Chondrocyte (in vitro differentiated cells): ENCODE results near the gene FAM110A. TPM values are rescaled to one million over a fixed set of nuclear protein-coding genes. Genes with fewer than 3 reads are reported as not detected.
"Not testable (repeated sequence)": the region's sequence is repeated elsewhere in the genome, so short reads cannot be mapped to it uniquely, and the experiment has no call there.

Source experiments
- DNase-seq: peaks from one replicate; pipeline ENCODE4 v3.0.0; 2021; ENCODE audit warnings: mixed read lengths, low spot score
- H3K27ac Mint-ChIP-seq: one replicate; pipeline ENCODE4 v1.8.0; 2021; ENCODE audit warnings: mild to moderate bottlenecking, moderate library complexity, mixed read lengths; ENCODE audit not compliant: unreplicated experiment
- H3K27me3 Mint-ChIP-seq: 2 replicates; pipeline ENCODE4 v1.8.0; 2021; ENCODE audit warnings: low read depth, mixed read lengths
- H3K36me3 Mint-ChIP-seq: 2 replicates; pipeline ENCODE4 v1.8.0; 2021; ENCODE audit warnings: low read depth, mixed read lengths
- H3K4me1 Mint-ChIP-seq: 2 replicates; pipeline ENCODE4 v1.8.0; 2021; ENCODE audit warnings: low read depth, mild to moderate bottlenecking, mixed read lengths
- H3K4me3 Mint-ChIP-seq: one replicate; pipeline ENCODE4 v1.8.0; 2021; ENCODE audit warnings: mild to moderate bottlenecking, moderate library complexity, mixed read lengths; ENCODE audit not compliant: unreplicated experiment
- H3K9me3 Mint-ChIP-seq: 2 replicates; pipeline ENCODE4 v1.8.0; 2021; ENCODE audit warnings: low read depth, mixed read lengths
- long read RNA-seq: library from polyadenylated mRNA; stranded (forward); transcript quantifications from one replicate; pipeline ENCODE4 v2.0.0, GENCODE V29; 2021
- total RNA-seq: library from RNA; stranded (reverse); gene quantifications from 3 replicates; pipeline ENCODE4 v1.2.1, GENCODE V29; 2021
- TF ChIP-seq, protein P1 (sequence below): fragments of 200-600 bp; sonication (generic); IDR thresholded peaks from 2 replicates; pipeline ENCODE4 v1.5.0; 2021; ENCODE audit warnings: antibody characterized with exemption, mild to moderate bottlenecking, moderate library complexity

Gene FAM110A
- total RNA-seq: 2.0 to 2.6 TPM (median 2.4 TPM) in 3 replicates
- long read RNA-seq, partial matches to known transcripts: 0 of 2 reads
- long read RNA-seq, other reads (novel, unspliced or antisense): 1 of 2 reads

DNA sequence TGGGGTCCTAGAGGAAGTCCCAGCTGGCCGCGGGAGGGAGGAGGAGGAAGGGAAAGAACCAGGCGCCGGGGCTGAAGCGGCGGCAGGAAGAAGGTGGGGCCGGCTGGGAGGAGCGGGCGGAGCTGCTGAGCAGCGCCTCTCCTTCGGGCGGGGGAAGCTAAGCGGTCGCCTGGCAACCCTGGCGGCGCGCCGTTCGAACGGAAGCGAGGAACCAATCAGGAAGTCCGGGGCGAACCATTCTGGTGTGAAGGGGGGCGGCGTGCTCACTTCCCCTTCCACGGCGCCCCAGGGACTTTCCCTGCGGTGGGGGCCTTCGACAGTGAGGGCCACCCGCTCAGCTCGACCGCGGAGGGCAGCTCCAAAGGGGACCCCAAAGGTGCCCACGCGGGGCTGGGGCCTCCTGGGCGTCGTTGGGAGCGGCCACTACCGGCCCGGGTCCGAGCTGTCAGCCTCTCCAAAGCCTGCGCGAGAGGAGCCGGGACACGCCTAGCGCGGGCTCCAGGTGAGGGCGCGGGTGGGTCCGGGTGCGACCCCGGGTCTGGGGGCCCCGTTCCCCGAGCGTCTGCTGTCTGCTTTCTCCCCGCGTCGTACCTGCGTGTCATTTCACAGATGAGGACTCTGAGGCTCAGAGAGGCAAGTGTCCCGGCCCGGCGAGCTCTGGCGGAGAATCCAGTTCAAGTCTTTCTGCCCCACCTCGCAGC, at the start of gene FAM110A:
Gene FAM110A (plus strand): TSS at position 266 of the 701 bp plus-strand sequence. CDS start 11,090 bp downstream, outside the sequence.
- Mint-ChIP-seq H3K9me3 (peaks cover 4% of the 10 kb centered on the region), H3K27me3 (no peaks in the 10 kb centered on the region), H3K36me3 (no peaks in the 10 kb centered on the region), H3K27ac (peak within 1 kb of the TSS; percentile 78), H3K4me3 (peak within 1 kb of the TSS; percentile 78), H3K4me1 (peaks cover 24% of the 10 kb centered on the region)
- peak; percentile 98 for DNase-seq
- TF ChIP-seq, protein P1, sequence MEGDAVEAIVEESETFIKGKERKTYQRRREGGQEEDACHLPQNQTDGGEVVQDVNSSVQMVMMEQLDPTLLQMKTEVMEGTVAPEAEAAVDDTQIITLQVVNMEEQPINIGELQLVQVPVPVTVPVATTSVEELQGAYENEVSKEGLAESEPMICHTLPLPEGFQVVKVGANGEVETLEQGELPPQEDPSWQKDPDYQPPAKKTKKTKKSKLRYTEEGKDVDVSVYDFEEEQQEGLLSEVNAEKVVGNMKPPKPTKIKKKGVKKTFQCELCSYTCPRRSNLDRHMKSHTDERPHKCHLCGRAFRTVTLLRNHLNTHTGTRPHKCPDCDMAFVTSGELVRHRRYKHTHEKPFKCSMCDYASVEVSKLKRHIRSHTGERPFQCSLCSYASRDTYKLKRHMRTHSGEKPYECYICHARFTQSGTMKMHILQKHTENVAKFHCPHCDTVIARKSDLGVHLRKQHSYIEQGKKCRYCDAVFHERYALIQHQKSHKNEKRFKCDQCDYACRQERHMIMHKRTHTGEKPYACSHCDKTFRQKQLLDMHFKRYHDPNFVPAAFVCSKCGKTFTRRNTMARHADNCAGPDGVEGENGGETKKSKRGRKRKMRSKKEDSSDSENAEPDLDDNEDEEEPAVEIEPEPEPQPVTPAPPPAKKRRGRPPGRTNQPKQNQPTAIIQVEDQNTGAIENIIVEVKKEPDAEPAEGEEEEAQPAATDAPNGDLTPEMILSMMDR: no peak

GRCh38 chr20:787825-788224, 45.7 kb upstream of the FAM110A start:
- Mint-ChIP-seq H3K36me3 (peaks cover 2% of the 10 kb centered on the region), H3K27ac (no peak overlapping the region), H3K4me1 (no peaks in the 10 kb centered on the region), H3K4me3 (no peak overlapping the region), H3K27me3 (peaks cover 26% of the 10 kb centered on the region), H3K9me3 (peaks cover 17% of the 10 kb centered on the region)
- TF ChIP-seq, protein P1: no peak
- no peak for DNase-seq

- no peak for DNase-seq
These were observed 42.5 kb upstream of the FAM110A start for GRCh38 chr20:791056-791455.

DNA sequence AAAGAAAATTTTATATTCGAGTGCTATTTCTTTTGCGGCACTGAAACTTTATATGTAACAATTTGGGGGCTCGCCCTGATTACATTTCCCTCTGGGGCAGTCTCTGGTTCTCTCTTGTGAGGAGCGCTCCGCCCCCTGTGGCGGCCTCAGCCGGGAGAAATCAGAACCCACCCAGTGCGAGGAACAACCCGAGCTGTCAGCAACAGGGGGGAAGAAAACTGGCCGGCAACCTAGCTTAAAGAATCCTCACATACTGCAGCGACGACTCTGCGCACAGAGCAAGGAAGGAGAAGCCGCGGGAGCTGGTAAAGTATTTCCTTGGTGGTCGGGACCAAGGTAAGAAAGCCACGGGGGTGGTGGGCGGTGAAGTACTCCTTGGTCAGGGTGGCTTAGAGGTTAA, 41.3 kb upstream of the FAM110A start:
- Mint-ChIP-seq H3K4me1 (no peaks in the 10 kb centered on the region), H3K27me3 (peaks cover 27% of the 10 kb centered on the region), H3K9me3 (peaks cover 7% of the 10 kb centered on the region), H3K4me3 (no peak overlapping the region), H3K27ac (no peak overlapping the region), H3K36me3 (peaks cover 2% of the 10 kb centered on the region)
- TF ChIP-seq, protein P1: no peak
- DNase-seq: no peak

More at GRCh38 chr20:791056-791455, 42.5 kb upstream of the FAM110A start:
- TF ChIP-seq, protein P1: no peak
- Mint-ChIP-seq H3K9me3 (peaks cover 7% of the 10 kb centered on the region), H3K36me3 (peaks cover 2% of the 10 kb centered on the region), H3K27me3 (peaks cover 33% of the 10 kb centered on the region), H3K4me1 (no peaks in the 10 kb centered on the region), H3K27ac (no peak overlapping the region), H3K4me3 (no peak overlapping the region)

- no peak overlapping the region for H3K27ac Mint-ChIP-seq
- peaks cover 18% of the 10 kb centered on the region for H3K27me3 Mint-ChIP-seq
- TF ChIP-seq, protein P1: no peak
- peaks cover 6% of the 10 kb centered on the region for H3K9me3 Mint-ChIP-seq
- no peaks in the 10 kb centered on the region for H3K4me1 Mint-ChIP-seq
- peaks cover under 1% of the 10 kb centered on the region for H3K36me3 Mint-ChIP-seq
- no peak overlapping the region for H3K4me3 Mint-ChIP-seq
- no peak for DNase-seq
These were observed 36.6 kb upstream of the FAM110A start for GRCh38 chr20:796921-797320.

GRCh38 chr20:798746-799145, 34.8 kb upstream of the FAM110A start:
- not testable (repeated sequence) for DNase-seq

DNA sequence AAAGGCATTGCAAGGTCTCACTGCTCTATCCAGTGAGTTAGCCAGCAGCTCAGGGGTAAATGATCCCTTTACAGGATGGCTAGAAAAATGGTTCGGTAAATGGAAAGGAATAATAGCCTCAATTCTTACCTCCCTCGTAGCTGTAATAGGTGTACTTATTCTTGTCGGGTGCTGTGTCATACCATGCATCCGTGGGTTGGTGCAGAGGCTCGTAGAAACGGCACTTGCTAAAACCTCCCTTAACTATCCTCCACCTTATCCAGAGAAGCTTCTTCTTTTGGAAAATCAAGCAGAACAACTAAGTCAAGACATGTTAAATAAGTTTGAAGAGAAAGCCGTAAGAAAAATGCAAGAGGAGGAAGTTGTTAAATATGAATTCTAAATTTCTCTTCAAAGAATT, 33.5 kb upstream of the FAM110A start:
- not testable (repeated sequence) for H3K9me3 Mint-ChIP-seq, H3K27ac Mint-ChIP-seq, DNase-seq, H3K36me3 Mint-ChIP-seq, H3K4me1 Mint-ChIP-seq, H3K4me3 Mint-ChIP-seq
- peaks cover 10% of the 10 kb centered on the region for H3K27me3 Mint-ChIP-seq

More at GRCh38 chr20:798746-799145, 34.8 kb upstream of the FAM110A start:
- not testable (repeated sequence) for H3K27ac Mint-ChIP-seq, H3K36me3 Mint-ChIP-seq, H3K4me1 Mint-ChIP-seq, H3K4me3 Mint-ChIP-seq, H3K9me3 Mint-ChIP-seq
- H3K27me3 Mint-ChIP-seq: peaks cover 13% of the 10 kb centered on the region
